Prostate gland (tissue), 2 donors: ENCODE results near the gene TEX2.

Source experiments
- CTCF ChIP-seq, 4 experiments: fragments of 200-600 bp in 2 of 4; fragments of 450-650 bp in 2 of 4; sonication (generic) in 2 of 4; IDR thresholded peaks; 1 replicate in 3 of 4; 2 replicates in 1 of 4; pipeline ENCODE4 v1.5.1; 2016 to 2019; ENCODE audit warnings: antibody characterized with exemption in 4 of 4, mild to moderate bottlenecking in 2 of 4, moderate library complexity in 2 of 4
- POLR2AphosphoS5 ChIP-seq: sonication (generic); formaldehyde crosslinking; IDR thresholded peaks from one replicate; pipeline ENCODE4 v1.6.1; 2017; ENCODE audit warnings: antibody characterized with exemption

- TF ChIP-seq CTCF (IDR thresholded peaks at IDR 0.05): no peak
- TF ChIP-seq POLR2AphosphoS5: no peak
Measured at GRCh38 chr17:64170286-64170685, 92.8 kb downstream of the TEX2 start.
